Measurements from ENCODE around the gene SCUBE1.

DNA sequence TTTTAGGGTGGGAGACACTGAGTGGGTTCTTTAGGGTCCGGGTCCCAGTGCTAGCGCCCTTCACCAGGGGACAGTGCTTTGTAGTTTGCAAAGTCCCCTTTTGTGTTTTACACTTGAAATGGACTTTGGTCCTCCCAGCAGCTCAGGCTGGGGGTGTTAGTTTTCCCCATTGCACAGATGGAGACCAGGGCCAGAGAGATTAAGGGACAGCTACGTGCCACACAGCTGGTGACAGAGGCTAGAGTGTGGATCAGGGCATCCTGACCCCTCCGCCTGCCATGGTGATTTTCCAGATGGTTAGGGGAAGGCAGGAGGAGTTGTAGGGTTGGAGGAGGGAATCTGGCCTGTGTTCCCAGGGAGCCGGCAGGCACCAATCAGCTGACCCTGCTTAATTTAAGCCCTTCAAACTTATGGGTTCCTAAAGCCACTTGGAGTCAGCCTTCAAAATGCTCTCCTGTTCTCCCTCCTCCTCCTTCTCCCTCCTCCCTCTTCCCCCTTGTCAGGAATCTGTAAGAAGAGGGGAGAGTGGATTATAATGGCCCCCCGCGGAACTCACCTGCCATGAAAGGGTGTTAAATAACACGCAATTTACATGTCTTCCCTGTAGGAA lies 46.2 kb upstream of the SCUBE1 start:
- TF ChIP-seq CTCF (IDR thresholded peaks at IDR 0.05) (no peak), POLR2A (IDR thresholded peaks at IDR 0.05) (no peak)
